ENCODE data around the gene OPA3.
A peak's percentile ranks its signal among the peaks of the same experiment; 100 is the strongest.

Gene OPA3

GRCh38 chr19:45500918-45501729 is 83.5 kb downstream of the OPA3 start:
- no peak for DNase-seq

DNA sequence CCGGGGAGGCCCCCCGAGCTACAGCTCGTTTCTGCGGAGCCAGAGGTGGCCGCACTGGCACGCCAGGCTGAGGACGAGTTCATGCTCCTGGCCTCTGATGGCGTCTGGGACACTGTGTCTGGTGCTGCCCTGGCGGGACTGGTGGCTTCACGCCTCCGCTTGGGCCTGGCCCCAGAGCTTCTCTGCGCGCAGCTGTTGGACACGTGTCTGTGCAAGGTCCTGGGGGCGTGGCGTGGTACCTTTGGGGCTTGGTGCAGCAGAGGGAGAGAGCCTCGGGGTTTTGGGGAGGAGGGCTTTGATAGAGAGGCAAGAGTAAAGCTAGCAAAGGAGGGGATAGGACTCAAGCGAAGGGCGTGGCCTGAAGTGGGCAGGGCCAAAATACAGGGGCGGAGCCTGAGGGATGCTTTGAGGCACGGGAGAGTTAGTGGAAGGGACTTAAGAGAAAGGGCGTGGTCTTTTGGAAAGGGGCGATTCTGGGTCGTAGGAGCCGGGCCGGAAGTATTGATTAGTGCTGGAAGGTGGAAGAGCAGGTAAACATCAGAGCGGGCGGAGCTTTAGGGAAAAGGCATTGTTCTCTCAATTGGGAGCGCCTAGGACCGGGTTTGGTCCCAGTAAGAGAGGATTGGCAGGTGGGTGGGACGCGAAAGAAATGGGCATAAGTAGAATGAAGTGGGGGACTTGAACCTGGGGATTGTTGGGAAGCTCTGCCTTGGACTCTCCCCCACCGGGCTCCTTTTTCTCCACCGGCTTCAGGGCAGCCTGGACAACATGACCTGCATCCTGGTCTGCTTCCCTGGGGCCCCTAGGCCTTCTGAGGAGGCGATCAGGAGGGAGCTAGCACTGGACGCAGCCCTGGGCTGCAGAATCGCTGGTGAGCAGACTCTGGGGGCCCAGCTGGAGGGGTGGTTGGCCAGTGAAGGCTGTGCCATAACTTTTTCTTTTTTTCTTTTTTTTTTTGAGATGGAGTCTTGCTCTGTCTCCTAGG is 85.1 kb downstream of the OPA3 start:
- DNase-seq = peak; percentile 83

DNA sequence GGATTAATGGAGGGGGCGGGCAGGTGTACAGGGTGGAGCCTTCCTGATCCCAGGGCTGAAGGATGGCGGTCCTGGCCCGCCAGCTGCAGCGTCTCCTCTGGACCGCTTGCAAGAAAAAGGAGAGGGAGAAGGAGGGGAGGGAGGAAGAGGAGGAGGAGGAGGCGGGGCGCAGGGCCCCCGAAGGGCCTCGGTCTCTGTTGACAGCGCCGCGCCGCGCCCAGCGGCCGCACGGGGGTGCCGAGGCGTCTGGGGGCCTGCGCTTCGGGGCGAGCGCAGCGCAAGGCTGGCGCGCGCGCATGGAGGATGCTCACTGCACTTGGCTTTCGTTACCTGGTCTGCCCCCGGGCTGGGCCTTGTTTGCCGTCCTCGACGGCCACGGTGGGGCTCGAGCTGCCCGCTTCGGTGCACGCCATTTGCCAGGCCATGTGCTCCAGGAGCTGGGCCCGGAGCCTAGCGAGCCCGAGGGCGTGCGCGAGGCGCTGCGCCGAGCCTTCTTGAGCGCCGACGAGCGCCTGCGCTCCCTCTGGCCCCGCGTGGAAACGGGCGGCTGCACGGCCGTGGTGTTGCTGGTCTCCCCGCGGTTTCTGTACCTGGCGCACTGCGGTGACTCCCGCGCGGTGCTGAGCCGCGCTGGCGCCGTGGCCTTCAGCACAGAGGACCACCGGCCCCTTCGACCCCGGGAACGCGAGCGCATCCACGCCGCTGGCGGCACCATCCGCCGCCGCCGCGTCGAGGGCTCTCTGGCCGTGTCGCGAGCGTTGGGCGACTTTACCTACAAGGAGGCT is 86.0 kb downstream of the OPA3 start, which contains the start of gene PPM1N:
TSS of gene PPM1N (plus strand) at position 33 of the 785 bp plus-strand sequence. CDS start at position 63, 30 bp downstream.
- peak; percentile 76 for DNase-seq

- no peak for DNase-seq
Measured at GRCh38 chr19:45497791-45498190, 86.8 kb downstream of the OPA3 start.

DNA sequence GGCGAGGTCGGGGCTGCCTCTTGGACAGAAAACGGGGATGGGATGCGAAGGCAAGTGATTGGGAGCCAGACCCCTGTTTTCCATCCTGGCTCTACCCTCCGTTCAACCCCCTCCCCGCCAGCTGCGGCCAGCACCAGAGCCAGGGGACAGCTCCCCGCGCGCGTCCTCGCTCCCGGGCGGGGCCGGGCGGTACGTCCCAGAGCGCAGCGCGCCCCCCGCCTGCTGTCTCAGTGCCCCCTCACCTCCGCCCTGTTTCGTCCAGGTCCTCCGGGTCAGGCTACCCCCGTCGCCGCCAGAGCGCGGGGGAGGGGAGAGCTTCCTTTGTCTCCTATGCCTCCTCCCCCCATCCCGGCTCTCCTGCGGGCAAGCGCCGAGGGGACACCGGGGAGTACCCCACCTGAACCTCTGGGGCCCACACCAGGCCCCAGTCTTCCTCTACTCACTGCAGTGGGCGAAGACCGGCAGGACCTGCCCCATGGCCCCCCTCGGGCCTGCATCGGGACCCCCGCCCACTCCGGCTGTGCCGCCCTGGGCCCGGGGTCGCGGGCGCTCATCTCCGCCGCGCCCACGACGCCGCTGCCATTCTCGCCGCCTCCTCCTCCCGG is 88.2 kb downstream of the OPA3 start:
- DNase-seq = peak; percentile 24

DNA sequence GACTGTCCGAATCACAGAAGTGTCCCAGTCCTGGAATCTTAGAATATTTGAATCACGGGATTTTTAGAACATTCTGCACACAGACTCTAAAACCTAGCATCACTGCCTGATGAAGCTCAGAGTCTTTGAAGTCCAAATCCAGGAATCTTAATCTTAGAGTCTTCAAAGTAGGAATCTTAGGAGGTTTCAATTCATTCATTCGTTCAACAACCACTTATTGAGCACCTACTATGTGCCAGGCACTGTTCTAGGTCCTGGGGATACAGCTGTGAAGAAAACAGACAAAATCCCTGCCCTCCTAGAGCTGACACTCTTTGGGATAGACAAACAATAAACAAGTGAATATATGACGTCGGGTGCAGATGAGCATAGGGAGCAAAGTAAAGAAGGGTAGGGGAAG is 89.4 kb downstream of the OPA3 start:
- no peak for DNase-seq

DNA sequence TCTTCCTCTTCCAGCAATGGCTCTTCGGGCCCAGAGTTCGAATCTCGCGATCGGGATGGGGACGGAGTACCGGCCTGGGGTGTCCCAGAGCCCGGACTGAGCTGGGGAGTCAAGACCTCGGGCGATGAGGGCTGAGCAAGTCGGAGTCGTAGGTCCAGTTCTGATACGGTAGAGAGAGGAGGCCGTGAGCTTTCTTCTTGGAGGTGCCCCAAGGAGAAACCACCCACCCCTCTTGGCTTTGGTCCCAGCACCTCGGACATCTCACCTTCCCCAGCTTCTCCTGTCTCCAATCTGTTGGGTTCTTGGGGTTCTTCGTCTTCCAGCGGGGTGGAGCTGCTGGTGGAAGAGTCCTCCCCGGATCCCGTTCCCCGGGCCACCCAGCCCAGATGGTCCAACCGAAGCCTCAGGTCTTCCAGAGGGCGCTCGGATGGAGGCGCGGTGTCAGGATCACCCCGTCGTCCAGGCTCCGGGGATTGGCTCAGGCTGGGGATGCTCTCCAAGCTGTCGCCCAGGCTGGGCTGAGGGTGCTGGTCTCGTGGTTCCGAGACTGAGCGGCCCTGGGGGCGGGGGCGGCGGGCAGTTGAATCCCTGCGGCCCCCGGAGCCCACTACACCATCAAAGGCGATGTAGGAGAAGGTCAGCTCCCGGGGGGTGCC is 90.2 kb downstream of the OPA3 start:
- DNase-seq = no peak

DNA sequence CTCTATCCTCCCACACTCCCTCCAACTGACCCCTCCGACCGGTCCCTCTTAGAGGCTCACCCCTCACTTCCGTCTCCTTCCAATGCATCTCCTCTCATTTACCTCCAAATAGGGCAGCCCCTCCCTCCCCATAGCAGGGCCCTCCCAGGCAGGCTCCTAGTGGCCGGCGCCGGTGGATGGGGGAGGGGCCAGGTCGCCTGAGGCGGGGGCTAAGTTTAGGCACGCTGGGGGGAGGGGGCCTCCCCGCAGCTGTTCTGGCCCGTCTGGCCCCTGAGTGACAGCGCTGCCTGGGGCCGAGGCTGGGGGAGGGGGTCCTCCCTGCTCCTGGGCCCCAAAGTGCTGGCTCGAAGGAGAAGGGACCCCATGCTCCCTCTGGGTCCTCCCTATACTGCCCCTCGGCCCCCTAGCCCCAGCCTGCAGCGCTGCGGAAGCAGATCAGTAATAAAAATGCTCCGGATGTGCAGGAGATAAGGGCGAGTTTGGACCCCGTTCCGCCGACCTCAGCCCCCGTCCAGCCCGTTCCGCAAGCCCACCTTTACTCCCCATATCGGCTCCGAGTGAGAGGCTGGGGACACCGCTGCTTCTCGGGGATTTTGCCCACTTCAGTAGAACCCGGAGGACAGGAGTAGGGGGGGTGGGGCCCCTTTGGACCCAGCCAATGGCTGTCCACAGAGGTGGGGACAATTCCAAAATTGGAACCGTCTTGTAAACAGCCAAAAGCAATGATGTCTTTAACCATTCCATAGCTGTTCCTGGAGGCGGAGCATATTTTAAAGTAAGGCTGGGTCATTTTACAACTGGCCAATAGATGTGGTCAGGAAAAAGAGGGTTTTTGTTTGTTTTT is 91.8 kb downstream of the OPA3 start:
- peak; percentile 30 for DNase-seq

DNA sequence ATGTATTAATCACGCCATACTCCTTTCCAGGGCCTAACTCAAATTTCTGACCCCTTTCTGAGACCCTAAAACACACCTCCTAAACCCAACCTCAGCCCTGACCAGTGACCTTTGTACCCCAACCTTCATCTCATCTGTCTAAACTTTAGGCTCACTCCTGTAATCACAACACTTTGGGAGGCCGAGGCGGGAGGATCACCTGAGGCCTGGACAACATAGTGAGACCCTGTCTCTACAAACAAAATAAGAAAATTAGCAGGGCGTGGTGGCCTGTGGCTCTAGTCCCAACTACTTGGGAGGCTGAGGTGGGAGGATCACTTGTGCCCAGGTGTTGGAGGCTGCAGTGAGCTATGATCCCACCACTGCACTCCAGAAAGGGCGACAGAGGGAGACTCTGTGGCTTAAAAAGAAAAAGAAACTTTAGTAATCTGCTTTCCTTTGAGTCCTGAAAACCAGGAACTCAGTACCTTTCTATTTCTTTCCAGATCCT is 92.4 kb downstream of the OPA3 start:
- DNase-seq = no peak

DNA sequence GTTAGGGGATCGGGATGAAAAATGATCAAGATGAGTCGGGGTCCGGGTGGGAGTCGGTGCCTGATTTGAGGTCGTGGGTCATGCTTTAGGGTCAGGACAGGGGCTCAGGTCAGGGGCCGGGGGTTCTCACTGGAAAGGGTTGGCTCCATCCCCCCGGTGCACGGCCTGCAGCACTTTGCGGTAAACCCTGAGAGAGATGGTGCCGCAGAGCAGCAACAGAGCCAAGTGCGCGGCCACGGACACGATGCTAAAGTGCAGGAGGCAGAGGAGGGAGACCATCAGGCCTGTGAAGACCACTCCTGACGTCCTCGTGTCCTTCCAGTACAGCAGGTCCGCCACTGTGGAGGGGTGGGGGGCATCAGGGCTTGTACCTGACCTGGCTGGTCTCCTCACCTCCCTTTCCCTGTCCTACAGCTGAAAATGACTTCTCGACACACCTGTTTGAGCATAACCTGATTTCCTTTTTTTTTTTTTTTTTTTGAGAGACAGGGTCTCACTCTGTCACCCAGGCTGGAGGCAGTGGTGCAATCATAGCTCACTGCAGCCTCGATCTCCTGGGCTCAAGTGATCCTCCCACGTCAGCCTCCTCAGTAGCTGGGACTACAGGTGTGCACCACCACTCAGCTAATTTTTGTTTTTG is 95.3 kb downstream of the OPA3 start:
- DNase-seq = no peak

DNA sequence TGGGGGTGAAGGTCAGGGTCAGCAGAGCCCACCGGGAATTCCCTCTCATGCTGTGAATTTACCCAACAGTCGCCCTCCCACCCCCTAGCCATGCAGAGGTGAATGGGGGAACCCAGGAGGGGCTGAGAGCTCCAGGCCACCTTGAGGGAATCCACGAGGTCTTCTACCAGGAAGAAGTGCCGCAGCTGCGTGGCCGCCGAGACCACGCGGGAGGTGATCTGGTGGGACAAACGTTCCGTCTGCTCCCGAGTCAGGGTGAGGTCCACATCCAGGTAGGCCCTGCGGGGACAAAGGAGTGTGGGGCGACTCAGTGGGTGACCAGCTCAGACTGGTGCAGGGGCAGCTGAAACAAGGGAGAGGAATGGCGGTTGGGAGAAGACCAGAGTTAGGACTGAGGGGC is 95.9 kb downstream of the OPA3 start:
- DNase-seq = no peak

DNA sequence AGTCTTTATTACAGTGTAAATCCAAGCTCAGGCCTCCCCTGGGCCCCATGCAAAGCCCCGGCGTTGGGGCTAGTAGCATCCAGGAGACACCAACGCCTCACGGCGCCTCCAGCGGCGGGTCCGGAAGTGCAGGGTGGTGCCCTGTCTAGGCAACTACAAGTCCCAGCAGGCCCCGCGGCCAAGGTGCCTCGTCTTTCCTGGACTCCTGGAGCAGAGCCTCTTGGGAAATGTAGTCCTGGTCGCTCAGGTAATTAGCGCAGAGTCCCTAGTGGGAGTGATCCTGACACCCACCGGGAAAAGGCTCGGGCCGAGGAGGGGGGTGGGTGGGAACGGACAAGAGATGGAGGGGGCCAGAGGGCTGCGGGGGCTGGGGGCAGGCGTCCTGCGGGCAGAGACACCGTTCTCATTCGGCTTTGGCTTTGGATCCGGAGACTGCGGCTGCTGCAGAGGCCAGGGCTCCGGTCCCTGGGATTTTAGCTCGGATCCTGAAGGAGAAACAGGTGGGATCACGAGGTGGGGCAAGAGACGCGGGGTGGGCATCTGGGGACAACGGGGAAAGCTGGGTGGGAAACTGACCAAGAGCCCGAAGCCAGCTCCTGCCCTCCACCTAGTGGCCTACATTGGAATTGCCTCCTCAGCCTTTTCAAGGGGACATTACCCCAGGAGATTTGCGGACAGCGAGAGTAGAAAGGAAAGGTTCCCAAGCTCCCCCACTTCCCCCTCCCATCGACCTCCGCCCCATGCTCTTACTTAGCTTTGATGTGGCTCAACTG is 99.1 kb downstream of the OPA3 start:
- peak; percentile 99 for DNase-seq

- DNase-seq = no peak
Measured at GRCh38 chr19:45484273-45484945, 100.2 kb downstream of the OPA3 start.

DNA sequence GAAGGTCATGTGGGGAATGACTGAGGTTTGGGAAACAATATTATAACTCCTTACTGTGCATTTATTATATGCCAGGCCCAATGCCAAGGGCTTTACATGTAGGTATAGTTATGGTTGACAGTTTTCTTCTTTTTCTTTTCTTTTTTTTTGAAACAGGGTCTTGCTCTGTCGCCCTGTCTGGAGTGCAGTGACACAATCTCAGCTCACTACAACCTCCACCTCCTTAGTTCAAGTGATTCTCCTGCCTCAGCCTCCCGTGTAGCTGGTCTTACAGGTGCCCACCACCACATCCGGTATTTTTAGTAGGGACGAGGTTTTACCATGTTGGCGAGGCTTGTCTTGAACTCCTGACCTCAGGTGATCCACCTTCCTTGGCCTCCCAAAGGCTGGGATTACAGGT is 101.6 kb downstream of the OPA3 start:
- no peak for DNase-seq

DNA sequence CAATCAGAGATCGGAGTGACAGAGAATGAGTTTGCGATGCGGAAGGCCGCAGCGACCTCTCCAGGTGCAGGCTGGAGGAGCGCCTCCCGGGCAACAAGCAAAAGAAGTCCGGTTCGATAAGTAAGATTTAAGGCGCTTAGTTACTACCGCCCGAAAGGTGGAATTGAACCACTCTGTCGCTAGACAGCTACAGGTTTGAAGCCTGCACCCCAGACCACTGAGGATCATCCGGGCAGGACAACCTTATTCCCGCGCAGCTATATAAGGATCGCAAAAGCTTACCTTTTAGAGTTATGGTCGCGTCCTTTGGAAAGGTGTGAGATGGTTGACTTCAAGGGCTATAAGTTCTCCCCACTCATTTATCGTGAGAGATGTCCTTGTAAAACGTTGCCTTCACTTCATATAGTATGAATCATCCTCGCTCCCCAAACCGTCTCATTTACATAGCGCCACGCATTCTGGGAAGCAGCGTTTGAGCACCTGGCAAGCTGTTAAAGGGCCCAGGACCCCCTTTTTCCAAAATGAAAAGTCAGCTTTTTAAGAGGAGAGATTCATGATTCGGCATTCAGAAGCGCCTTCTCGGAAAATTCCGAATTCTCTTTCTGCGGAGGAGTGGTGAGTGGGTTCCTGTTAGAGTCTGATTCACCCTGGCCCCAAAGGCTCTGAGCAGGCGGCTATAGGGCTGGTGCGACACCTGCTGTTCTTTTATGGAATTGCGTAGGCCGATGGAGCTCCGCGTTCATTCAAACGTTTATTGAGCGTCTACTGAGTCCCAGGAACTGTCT is 106.0 kb downstream of the OPA3 start:
- peak; percentile 95 for DNase-seq

GRCh38 chr19:45477713-45478453 is 106.7 kb downstream of the OPA3 start:
- DNase-seq = no peak
